HL-60 (cell line): ENCODE results near the gene INPP5B.

Experiments used
- DNase-seq, 2 experiments: peaks; one replicate each; pipeline ENCODE4 v3.0.0-alpha.2; 2010 to 2020; ENCODE audit warnings: low read depth in 1 of 2, low spot score in 1 of 2
- H3K27ac ChIP-seq: fragments of 250-450 bp; sonication (Bioruptor Pico); replicated peaks from 2 replicates; pipeline ENCODE4 v1.5.1; 2020; ENCODE audit warnings: mild to moderate bottlenecking, moderate library complexity
- H3K27me3 ChIP-seq: fragments of 250-450 bp; sonication (Bioruptor Pico); 2 replicates; pipeline ENCODE4 v1.5.1; 2021; ENCODE audit warnings: mild to moderate bottlenecking, moderate library complexity; ENCODE audit not compliant: insufficient read depth, poor library complexity, severe bottlenecking
- H3K4me3 ChIP-seq: replicated peaks from 2 replicates; pipeline ENCODE4 v1.5.1; 2011; ENCODE audit warnings: mild to moderate bottlenecking, control low read depth, low read length; ENCODE audit not compliant: insufficient read depth
- GABPA ChIP-seq: IDR thresholded peaks from 2 replicates; pipeline ENCODE4 v1.6.1; 2012; ENCODE audit warnings: low read depth
- POLR2AphosphoS5 ChIP-seq: IDR thresholded peaks from 2 replicates; pipeline ENCODE4 v1.6.1; 2012; ENCODE audit warnings: low read depth
- REST ChIP-seq: IDR thresholded peaks from 2 replicates; pipeline ENCODE4 v1.6.1; 2012; ENCODE audit warnings: low read depth; ENCODE audit not compliant: insufficient replicate concordance
- SPI1 ChIP-seq: IDR thresholded peaks from 2 replicates; pipeline ENCODE4 v1.6.1; 2012; ENCODE audit warnings: low read depth, mild to moderate bottlenecking, borderline replicate concordance
- TF ChIP-seq, protein P1 (sequence below): IDR thresholded peaks from one replicate; pipeline ENCODE4 v1.5.1; 2011; ENCODE audit warnings: low read length, control low read depth, inconsistent platforms; ENCODE audit not compliant: insufficient read depth

INPP5B gene

DNA sequence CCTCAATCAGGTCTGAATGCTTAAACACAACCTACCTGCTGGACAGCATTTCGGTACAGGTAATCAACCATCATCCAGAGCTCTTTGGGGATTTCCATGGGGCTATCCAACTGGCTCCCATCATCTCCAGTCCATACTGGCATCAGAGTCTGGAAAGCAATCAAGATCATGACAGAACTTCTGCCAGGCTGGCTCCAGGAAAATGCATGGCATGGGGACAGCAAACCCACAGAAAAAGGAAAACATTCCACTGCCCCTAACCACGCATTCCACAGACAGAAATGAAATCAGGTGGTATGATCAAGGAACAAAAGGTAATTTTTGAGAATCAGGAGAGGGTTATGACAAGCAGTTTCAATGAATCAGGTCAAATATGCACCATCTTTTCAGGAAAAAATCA is 78.4 kb downstream of the INPP5B start:
- TF ChIP-seq SPI1 (no peak), REST (no peak), POLR2AphosphoS5 (no peak), GABPA (no peak)
- TF ChIP-seq, protein P1, sequence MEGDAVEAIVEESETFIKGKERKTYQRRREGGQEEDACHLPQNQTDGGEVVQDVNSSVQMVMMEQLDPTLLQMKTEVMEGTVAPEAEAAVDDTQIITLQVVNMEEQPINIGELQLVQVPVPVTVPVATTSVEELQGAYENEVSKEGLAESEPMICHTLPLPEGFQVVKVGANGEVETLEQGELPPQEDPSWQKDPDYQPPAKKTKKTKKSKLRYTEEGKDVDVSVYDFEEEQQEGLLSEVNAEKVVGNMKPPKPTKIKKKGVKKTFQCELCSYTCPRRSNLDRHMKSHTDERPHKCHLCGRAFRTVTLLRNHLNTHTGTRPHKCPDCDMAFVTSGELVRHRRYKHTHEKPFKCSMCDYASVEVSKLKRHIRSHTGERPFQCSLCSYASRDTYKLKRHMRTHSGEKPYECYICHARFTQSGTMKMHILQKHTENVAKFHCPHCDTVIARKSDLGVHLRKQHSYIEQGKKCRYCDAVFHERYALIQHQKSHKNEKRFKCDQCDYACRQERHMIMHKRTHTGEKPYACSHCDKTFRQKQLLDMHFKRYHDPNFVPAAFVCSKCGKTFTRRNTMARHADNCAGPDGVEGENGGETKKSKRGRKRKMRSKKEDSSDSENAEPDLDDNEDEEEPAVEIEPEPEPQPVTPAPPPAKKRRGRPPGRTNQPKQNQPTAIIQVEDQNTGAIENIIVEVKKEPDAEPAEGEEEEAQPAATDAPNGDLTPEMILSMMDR, result no peak
- H3K27me3 ChIP-seq, result no peaks in the 10 kb centered on the region
- no peak overlapping the region for H3K4me3 ChIP-seq
- H3K27ac ChIP-seq, result no peak overlapping the region
- DNase-seq, result no peak

GRCh38 chr1:37867784-37868183 is 79.1 kb downstream of the INPP5B start:
- TF ChIP-seq REST (no peak), POLR2AphosphoS5 (no peak), GABPA (no peak), SPI1 (no peak)
- TF ChIP-seq, protein P1, result no peak
- Histone ChIP-seq H3K27ac (no peak overlapping the region), H3K27me3 (no peaks in the 10 kb centered on the region), H3K4me3 (no peak overlapping the region)
- no peak for DNase-seq

DNA sequence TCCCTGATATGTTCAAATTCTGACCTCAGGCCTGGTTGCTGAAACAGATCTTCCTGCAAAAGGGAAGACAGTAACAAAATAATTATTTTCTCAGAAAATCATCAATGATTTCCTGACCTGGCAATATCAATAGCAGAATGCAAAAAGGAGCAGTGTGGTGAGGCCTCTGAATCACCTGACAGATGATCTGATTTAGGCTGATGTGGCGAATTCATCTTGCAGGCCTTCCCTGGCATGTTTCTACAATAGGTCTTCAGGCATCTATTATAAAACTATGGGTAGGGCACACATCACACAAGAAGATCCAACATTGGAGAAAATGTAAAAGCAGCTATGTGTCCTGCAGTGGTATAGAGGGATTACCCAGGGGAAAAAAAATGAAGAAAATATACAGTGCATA is 80.4 kb downstream of the INPP5B start:
- Histone ChIP-seq H3K4me3 (no peak overlapping the region), H3K27ac (no peak overlapping the region), H3K27me3 (no peaks in the 10 kb centered on the region)
- no peak for DNase-seq
- TF ChIP-seq, protein P1, result no peak
- TF ChIP-seq GABPA (no peak), SPI1 (no peak), REST (no peak), POLR2AphosphoS5 (no peak)
